Left kidney (tissue), 2 donors: Measurements from ENCODE around the gene RPL29. TPM values are rescaled to one million over a fixed set of nuclear protein-coding genes. Genes with fewer than 3 reads are reported as not detected.

Source experiments
- DNase-seq: peaks from one replicate; pipeline ENCODE4 v3.0.0-alpha.2; 2013
- polyA plus RNA-seq: library from polyadenylated mRNA; unstranded; fragments of 120-200 nt; gene quantifications from one replicate; pipeline ENCODE4 v1.2.1, GENCODE V29; 2013; ENCODE audit not compliant: insufficient read length

RPL29 gene
- polyA plus RNA-seq, 1 donor, result 1,406 TPM

- DNase-seq, result no peak
Observed at GRCh38 chr3:51966486-51966885, 29.2 kb downstream of the RPL29 start.

GRCh38 chr3:51966016-51966415 lies 29.7 kb downstream of the RPL29 start:
- no peak for DNase-seq

DNA sequence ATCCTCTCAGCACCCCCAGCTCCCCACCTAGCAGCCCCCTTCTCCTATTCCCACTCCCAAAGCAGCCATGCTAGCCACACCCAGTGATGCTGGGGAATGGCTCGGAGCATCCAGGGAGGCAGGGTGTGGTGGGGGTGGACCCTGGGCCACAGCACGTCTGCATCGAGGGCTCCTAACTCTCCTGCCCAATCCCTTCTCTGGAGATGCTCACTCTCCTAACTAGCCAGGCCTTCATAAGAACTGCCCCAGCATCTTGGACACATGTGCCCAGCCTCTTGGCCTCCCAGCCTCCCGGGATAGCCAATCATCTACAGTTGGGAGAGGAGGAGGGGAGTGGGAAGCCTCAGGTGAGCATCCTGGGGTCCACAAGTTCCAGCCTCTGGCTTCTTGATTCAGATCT lies 31.2 kb downstream of the RPL29 start:
- no peak for DNase-seq

DNA sequence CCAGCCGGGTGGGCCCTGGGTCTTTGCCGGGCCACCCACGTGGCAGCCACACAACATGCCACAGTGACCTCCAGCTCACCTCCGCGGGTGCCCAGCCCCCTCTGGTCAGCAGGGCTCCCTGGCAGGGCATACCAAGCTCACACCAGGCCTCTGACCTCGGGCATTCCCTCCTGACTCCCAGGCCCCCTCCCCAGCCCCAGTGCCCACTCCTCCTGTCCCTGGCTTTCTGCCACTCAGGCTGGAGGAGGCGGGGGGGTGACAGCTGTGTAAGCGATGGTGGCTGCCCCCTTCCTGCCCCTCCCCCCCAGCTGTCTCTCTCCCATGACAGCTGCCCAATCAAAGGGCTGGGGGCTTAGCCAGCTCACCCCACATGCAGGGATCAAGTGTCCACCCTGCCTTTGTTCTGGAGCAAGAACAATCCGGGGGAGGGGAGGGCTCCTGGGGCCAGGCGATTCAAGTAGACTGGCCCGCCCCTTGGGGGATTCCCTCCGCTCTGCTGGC lies 31.7 kb downstream of the RPL29 start:
- DNase-seq, result peak; percentile 68

- no peak for DNase-seq
Observed at GRCh38 chr3:51962854-51963530, 32.7 kb downstream of the RPL29 start.

DNA sequence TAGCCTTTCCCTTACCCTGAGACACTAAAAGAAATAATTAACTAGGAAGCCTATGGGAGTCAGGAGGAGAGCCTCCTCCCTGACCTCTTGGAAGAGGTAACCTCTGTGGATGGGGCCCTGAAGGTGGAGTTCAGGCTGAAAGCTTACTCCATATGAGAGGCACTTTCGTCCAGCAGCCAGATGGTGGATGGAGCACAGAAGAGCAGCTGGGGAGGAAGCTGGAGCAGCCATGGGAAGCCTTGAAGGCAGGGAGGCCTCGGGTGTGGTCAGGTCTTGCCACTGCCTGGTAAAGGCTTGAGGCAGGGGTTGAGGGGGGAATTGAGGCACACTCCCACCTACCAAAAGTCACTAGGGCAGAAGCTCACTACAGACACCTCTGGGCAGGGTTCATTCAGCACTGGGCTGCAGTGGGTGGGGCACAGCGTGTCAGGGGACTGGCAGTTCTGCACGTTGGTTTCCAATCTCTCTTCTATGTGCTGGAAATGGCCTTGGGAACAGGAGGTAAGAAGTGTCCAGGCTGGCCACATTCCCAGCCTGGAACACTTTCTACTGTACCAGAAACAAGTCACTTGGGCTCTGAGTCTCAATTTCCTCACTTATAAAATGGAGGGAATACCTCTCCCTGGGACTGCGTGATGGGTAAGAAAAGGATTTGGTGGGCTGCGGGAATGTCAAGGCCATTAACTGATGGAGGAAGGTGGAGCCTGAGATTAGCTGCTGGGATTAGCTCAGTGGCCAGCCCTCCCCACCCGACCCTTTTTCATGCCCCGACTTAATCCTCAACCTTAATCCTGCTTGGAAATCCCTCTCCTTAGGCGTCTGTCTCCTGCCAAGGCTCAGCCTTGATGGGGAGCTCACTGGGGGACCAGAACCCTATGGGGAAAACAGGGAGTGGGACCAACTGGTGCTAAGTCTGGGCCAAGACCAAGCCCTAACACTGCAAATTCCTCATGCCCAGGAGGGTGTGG lies 33.8 kb downstream of the RPL29 start:
- no peak for DNase-seq

DNA sequence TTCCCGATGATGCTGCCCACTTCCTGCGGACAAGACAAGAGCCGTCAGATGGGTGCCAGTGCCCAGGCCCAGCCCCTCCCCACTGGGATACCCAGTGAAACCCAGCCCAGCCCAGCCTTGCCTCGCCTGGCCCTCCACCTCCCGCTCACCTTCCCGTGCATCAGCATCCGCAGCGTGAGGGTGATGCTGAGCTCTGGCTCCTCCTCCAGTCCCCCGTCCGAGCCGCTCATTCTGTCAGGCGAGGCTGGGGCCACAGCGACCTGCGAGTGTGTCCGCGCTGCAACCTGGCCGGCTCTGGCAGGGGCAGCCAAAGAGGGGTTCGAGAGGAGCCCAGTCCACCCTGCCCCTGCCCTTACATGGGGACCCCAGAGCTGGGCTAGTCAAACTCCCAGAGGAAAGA lies 34.7 kb downstream of the RPL29 start:
- no peak for DNase-seq

GRCh38 chr3:51960386-51960785 lies 35.3 kb downstream of the RPL29 start:
- no peak for DNase-seq

DNA sequence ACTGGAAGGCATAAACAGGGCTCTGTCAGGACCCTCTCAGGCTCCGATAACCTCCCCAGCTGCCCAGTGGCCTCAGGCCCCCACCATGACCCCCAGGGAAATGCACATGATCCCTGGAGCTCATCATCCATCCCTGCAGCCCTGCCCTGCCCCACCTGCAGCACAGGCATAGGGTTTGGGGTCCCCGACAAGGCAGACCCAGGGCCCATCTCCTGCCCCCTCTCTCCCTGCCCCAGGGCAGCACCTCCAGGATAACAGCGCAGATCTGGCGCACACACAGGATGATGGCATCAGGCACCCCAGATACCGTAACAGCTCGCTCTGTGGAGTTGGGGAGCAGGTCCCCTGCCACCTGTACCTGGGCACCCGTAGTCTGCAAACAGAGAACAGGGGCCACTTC lies 36.0 kb downstream of the RPL29 start:
- no peak for DNase-seq

- DNase-seq, result no peak
Observed at GRCh38 chr3:51958603-51959521, 36.8 kb downstream of the RPL29 start.

GRCh38 chr3:51957520-51958205 lies 38.0 kb downstream of the RPL29 start:
- no peak for DNase-seq

DNA sequence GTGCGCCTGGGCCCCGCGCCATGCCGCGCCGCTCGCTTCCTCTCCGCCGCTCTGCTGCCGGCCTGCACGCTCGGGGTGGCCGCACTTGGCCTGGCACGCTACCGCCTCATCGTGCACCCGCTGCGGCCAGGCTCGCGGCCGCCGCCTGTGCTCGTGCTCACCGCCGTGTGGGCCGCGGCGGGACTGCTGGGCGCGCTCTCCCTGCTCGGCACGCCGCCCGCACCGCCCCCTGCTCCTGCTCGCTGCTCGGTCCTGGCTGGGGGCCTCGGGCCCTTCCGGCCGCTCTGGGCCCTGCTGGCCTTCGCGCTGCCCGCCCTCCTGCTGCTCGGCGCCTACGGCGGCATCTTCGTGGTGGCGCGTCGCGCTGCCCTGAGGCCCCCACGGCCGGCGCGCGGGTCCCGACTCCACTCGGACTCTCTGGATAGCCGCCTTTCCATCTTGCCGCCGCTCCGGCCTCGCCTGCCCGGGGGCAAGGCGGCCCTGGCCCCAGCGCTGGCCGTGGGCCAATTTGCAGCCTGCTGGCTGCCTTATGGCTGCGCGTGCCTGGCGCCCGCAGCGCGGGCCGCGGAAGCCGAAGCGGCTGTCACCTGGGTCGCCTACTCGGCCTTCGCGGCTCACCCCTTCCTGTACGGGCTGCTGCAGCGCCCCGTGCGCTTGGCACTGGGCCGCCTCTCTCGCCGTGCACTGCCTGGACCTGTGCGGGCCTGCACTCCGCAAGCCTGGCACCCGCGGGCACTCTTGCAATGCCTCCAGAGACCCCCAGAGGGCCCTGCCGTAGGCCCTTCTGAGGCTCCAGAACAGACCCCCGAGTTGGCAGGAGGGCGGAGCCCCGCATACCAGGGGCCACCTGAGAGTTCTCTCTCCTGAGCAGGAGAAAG lies 39.6 kb downstream of the RPL29 start:
- DNase-seq, result no peak

- no peak for DNase-seq
Observed at GRCh38 chr3:51955175-51955892, 40.4 kb downstream of the RPL29 start, which contains the start of gene GPR62. Gene GPR62, plus strand, starts transcription at chr3:51955381. Its CDS starts 272 bp downstream, at chr3:51955653.

- DNase-seq, result no peak
Observed at GRCh38 chr3:51954713-51955112, 41.0 kb downstream of the RPL29 start.

DNA sequence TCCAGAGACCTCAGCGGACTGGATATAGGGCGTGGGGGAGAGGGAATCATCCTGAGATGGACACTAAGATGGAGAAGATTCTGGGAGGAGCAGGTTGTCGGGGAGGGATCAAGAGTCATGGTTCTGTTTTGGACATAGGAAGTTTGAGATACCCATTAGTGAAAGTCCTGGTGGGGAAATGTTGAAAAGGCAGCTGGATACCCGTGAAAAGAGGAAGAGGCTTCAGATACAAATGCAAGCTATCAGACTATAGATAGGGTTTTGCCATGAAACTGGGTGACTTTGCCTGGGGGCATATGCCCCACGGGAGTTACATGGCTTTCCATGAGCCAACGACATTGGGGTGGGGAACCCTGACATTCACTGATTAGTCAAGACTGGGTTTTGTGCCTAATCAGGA lies 41.6 kb downstream of the RPL29 start:
- no peak for DNase-seq

GRCh38 chr3:51953445-51953844 lies 42.2 kb downstream of the RPL29 start:
- DNase-seq, result no peak

GRCh38 chr3:51950899-51951298 lies 44.8 kb downstream of the RPL29 start:
- no peak for DNase-seq

DNA sequence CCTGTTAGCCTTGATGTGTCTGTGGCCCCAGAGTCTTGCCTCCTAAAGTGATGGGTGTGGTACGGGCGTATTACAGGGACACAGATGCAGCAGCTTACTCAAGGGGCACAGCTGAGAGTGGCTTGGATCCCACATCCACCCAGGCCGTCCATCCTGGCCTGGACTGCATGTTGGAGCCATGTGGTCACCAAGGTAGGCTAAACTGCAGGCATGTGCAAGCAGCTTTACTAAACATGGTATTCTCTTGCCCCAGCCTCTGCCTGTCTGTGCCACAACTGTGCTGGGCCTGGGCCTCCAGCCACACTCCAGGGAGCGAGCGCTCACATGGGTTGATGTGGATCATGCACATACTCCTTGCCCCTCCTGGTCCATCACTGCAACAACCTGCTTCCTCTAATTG lies 46.6 kb downstream of the RPL29 start:
- DNase-seq, result no peak

DNA sequence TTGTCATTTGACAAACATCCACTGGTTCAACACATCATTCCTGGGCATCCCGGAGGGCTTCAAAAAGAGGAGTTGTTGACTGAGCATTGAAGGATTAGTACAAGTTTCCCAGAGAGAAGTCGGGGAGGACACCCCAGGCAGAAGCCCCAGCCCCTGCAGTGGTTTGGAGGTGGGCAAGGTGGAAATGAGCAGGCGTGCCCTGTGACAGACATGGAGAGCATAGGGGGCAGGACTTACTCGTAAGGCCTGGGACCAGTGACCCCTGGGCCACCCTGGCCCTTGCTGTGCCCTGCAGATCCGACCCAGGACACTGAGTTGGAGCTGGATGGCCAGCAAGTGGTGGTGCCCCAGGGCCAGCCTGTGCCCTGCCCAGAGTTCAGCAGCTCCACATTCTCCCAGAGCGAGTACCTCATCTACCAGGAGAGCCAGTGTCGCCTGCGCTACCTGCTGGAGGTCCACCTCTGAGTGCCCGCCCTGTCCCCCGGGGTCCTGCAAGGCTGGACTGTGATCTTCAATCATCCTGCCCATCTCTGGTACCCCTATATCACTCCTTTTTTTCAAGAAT lies 47.6 kb downstream of the RPL29 start:
- no peak for DNase-seq
